ENCODE measurements around the gene DPP6.

The DPP6 gene

DNA sequence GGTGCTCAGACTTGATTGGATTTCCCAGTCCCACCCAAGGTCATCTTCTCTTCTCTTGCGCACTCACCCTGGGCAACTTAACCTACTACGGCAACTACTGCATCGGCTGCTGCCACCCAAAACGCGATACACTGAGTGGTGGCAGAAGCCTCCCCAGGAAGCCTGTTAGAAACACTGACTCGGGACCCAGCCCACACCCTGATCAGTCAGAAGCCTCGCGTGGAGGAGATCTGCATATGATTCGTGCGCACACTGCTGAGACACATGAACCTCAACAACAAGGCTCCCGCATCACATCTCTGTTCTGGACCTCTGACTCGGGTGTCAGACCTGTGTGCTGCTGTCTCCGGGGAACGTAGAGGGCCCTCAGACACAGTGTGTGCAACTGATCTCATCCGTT lies 531.3 kb downstream of the DPP6 start:
- Histone ChIP-seq H3K36me3 (ENCODE audit: insufficient read depth) (no peaks in the 10 kb centered on the region), H3K4me2 (no peak overlapping the region), H3K9ac (no peak overlapping the region), H2AFZ (ENCODE audit: low read depth) (no peak overlapping the region), H3K27ac (no peak overlapping the region), H3K79me2 (ENCODE audit: insufficient read depth, low read depth) (no peaks in the 10 kb centered on the region), H3K4me3 (IDR thresholded peaks at IDR 0.05; ENCODE audit: insufficient read depth, low read depth, low read length) (no peak overlapping the region), H3K27me3 (ENCODE audit: insufficient read depth, low read depth) (no peaks in the 10 kb centered on the region), H3K4me1 (ENCODE audit: low read depth, poor library complexity, severe bottlenecking) (no peaks in the 10 kb centered on the region), H4K20me1 (ENCODE audit: insufficient read depth) (no peaks in the 10 kb centered on the region)
- TF ChIP-seq, protein P1, sequence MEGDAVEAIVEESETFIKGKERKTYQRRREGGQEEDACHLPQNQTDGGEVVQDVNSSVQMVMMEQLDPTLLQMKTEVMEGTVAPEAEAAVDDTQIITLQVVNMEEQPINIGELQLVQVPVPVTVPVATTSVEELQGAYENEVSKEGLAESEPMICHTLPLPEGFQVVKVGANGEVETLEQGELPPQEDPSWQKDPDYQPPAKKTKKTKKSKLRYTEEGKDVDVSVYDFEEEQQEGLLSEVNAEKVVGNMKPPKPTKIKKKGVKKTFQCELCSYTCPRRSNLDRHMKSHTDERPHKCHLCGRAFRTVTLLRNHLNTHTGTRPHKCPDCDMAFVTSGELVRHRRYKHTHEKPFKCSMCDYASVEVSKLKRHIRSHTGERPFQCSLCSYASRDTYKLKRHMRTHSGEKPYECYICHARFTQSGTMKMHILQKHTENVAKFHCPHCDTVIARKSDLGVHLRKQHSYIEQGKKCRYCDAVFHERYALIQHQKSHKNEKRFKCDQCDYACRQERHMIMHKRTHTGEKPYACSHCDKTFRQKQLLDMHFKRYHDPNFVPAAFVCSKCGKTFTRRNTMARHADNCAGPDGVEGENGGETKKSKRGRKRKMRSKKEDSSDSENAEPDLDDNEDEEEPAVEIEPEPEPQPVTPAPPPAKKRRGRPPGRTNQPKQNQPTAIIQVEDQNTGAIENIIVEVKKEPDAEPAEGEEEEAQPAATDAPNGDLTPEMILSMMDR (conservative IDR thresholded peaks at IDR 0.05; ENCODE audit: low read depth, low read length), result no peak

DNA sequence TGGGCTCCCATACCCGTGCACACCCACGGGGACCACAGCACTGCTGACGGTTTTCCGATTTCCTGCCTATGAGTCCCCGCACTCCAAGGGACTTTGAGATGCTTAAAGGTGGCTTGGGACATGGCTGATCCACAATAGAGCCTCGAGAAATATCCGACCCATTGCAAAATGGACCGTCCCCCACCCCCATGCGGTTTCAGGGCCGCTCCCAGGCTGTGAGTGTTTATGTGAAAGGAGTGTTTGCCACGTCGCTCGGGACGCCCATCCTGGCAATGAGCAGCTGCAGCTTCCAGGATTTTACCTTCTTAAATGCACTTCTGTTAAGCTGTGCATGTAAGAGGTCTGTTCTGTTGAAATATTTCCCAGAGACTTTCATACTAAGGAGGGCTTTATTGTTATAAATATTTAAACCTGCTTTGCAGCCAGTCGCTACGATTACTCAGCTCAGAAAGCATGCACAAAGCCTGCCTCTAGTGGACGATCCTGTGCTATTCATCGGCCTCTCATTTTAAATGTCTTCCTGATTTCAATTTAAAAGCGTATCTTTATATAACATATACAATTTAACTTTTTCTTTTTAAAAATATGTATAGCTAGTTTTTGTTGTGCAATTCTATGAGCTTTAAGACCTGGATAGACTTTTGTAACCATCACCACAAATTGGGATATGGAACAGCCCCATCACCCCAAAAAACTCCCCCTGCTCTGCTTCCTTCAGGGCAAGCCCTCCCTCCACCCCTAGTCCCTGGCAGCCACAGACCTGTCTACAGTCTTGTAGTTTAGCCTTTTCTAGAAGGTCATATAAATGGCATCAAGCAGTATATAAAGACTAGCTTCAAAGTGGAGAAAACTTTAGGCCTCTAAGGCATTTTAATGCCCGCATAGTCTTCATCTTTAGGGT lies 532.4 kb downstream of the DPP6 start:
- H4K20me1 ChIP-seq (ENCODE audit: insufficient read depth), result no peaks in the 10 kb centered on the region
- H3K4me3 ChIP-seq (IDR thresholded peaks at IDR 0.05; ENCODE audit: insufficient read depth, low read depth, low read length), result no peak overlapping the region
- H3K9ac ChIP-seq, result no peak overlapping the region
- no peaks in the 10 kb centered on the region for H3K4me1 ChIP-seq (ENCODE audit: low read depth, poor library complexity, severe bottlenecking)
- H3K27ac ChIP-seq, result no peak overlapping the region
- H3K79me2 ChIP-seq (ENCODE audit: insufficient read depth, low read depth), result no peaks in the 10 kb centered on the region
- H3K36me3 ChIP-seq (ENCODE audit: insufficient read depth), result no peaks in the 10 kb centered on the region
- H3K4me2 ChIP-seq, result no peak overlapping the region
- no peak overlapping the region for H2AFZ ChIP-seq (ENCODE audit: low read depth)
- TF ChIP-seq, protein P1 (conservative IDR thresholded peaks at IDR 0.05; ENCODE audit: low read depth, low read length), result peak; percentile 31; the same call in 1 of the 2 replicates
- no peaks in the 10 kb centered on the region for H3K27me3 ChIP-seq (ENCODE audit: insufficient read depth, low read depth)

DNA sequence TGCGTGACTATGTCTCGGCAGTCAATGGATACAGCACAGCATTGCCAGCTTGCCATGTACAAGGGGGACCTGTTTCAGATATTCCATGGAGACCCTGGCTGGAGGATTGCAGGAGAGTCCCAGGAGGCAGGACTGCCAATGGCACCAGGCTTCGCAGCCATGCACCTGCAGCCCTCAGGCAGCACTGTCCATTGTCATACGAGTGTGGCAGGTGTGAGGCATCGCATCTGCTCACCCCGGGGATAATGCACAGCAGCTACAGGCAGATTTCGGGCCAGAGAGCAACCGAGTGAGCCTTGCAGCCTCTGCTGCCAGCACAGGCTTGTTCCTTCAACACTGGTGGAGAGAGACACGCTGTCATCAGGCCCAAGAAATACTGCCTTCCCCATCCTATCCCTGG lies 535.6 kb downstream of the DPP6 start:
- no peak overlapping the region for H3K9ac ChIP-seq
- H3K4me3 ChIP-seq (IDR thresholded peaks at IDR 0.05; ENCODE audit: insufficient read depth, low read depth, low read length), result no peak overlapping the region
- no peaks in the 10 kb centered on the region for H3K27me3 ChIP-seq (ENCODE audit: insufficient read depth, low read depth)
- no peaks in the 10 kb centered on the region for H3K4me1 ChIP-seq (ENCODE audit: low read depth, poor library complexity, severe bottlenecking)
- no peak overlapping the region for H3K4me2 ChIP-seq
- H3K36me3 ChIP-seq (ENCODE audit: insufficient read depth), result no peaks in the 10 kb centered on the region
- no peaks in the 10 kb centered on the region for H4K20me1 ChIP-seq (ENCODE audit: insufficient read depth)
- H3K79me2 ChIP-seq (ENCODE audit: insufficient read depth, low read depth), result no peaks in the 10 kb centered on the region
- H2AFZ ChIP-seq (ENCODE audit: low read depth), result no peak overlapping the region
- TF ChIP-seq, protein P1 (conservative IDR thresholded peaks at IDR 0.05; ENCODE audit: low read depth, low read length), result no peak
- no peak overlapping the region for H3K27ac ChIP-seq

DNA sequence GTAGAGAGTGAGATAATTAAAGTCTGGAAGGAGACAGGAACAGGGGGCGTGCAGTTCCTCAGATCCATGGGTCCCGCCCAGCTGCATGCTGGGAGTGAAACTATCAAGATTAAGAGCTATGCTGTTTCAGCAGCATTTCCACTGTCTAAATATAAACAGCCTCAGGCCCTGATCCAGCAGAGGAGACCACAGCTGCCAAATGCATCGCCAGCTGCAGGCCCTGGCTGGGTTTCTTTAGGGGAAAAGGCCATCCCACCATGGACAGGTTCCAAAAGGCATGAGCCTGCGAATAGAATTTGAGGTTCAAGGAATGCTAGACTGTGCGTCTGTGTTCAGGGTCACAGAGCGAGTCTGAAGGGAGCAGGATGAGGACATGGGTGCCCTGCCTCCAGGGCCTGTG lies 539.3 kb downstream of the DPP6 start:
- no peaks in the 10 kb centered on the region for H3K36me3 ChIP-seq (ENCODE audit: insufficient read depth)
- H4K20me1 ChIP-seq (ENCODE audit: insufficient read depth), result no peaks in the 10 kb centered on the region
- H3K27me3 ChIP-seq (ENCODE audit: insufficient read depth, low read depth), result no peaks in the 10 kb centered on the region
- no peak overlapping the region for H3K27ac ChIP-seq
- H3K4me3 ChIP-seq (IDR thresholded peaks at IDR 0.05; ENCODE audit: insufficient read depth, low read depth, low read length), result no peak overlapping the region
- H3K4me1 ChIP-seq (ENCODE audit: low read depth, poor library complexity, severe bottlenecking), result no peaks in the 10 kb centered on the region
- H3K79me2 ChIP-seq (ENCODE audit: insufficient read depth, low read depth), result no peaks in the 10 kb centered on the region
- TF ChIP-seq, protein P1 (conservative IDR thresholded peaks at IDR 0.05; ENCODE audit: low read depth, low read length), result no peak
- no peak overlapping the region for H3K4me2 ChIP-seq
- H2AFZ ChIP-seq (ENCODE audit: low read depth), result no peak overlapping the region
- no peak overlapping the region for H3K9ac ChIP-seq
